SKM-1 (cell line): ENCODE results near the gene PRKAR1B.

Experiments
- DNase-seq: peaks from one replicate; lab custom pipeline; 2025; ENCODE audit not compliant: unreplicated experiment; lab: John Stamatoyannopoulos, UW

PRKAR1B gene

GRCh38 chr7:501526-501925 is 225.6 kb downstream of the PRKAR1B start:
- DNase-seq, result no peak

GRCh38 chr7:500521-501420 is 226.3 kb downstream of the PRKAR1B start:
- DNase-seq, result no peak

GRCh38 chr7:499853-500485 is 227.1 kb downstream of the PRKAR1B start:
- DNase-seq, result no peak
